Mesenchymal stem cell (in vitro differentiated cells and primary cell): ENCODE results near the gene STK25.
A peak's percentile ranks its signal among the peaks of the same experiment; 100 is the strongest.

Source experiments
- DNase-seq: peaks from one replicate; pipeline ENCODE4 v3.0.0-alpha.2; 2013
- H2AFZ ChIP-seq: one replicate; pipeline ENCODE4 v1.6.1; 2013; ENCODE audit warnings: low read depth, mild to moderate bottlenecking, control low read depth, inconsistent platforms, low read length, moderate library complexity
- H2AK5ac ChIP-seq: 2 replicates; pipeline ENCODE4 v1.6.1; 2013; ENCODE audit warnings: low read length, moderate library complexity, mild to moderate bottlenecking, inconsistent platforms; ENCODE audit not compliant: severe bottlenecking
- H2BK120ac ChIP-seq: one replicate; pipeline ENCODE4 v1.6.1; 2013; ENCODE audit warnings: low read depth, mild to moderate bottlenecking, inconsistent platforms, low read length, moderate library complexity
- H2BK12ac ChIP-seq, 2 experiments: one replicate each; pipeline ENCODE4 v1.6.1; 2013; ENCODE audit warnings: inconsistent platforms in 2 of 2, low read length in 2 of 2, mild to moderate bottlenecking in 2 of 2, moderate library complexity in 2 of 2, control low read depth in 1 of 2
- H2BK15ac ChIP-seq: one replicate; pipeline ENCODE4 v1.6.1; 2013; ENCODE audit warnings: mild to moderate bottlenecking, low read depth, inconsistent platforms; ENCODE audit not compliant: poor library complexity, severe bottlenecking
- H2BK5ac ChIP-seq: 2 replicates; pipeline ENCODE4 v1.6.1; 2013; ENCODE audit warnings: low read depth, mild to moderate bottlenecking, low read length, control low read depth, inconsistent platforms; ENCODE audit not compliant: poor library complexity, severe bottlenecking
- H3K14ac ChIP-seq, 2 experiments: one replicate each; pipeline ENCODE4 v1.6.1; 2013; ENCODE audit warnings: inconsistent platforms in 2 of 2, low read length in 2 of 2, control low read depth in 1 of 2, mild to moderate bottlenecking in 1 of 2, moderate library complexity in 1 of 2
- H3K18ac ChIP-seq, 2 experiments: one replicate each; pipeline ENCODE4 v1.6.1; 2013; ENCODE audit warnings: inconsistent platforms in 2 of 2, low read length in 2 of 2, control low read depth in 1 of 2, low read depth in 1 of 2, mild to moderate bottlenecking in 1 of 2
- H3K23ac ChIP-seq, 2 experiments: one replicate each; pipeline ENCODE4 v1.6.1; 2013; ENCODE audit warnings: inconsistent platforms in 2 of 2, low read length in 2 of 2, mild to moderate bottlenecking in 2 of 2, moderate library complexity in 2 of 2, control low read depth in 1 of 2
- H3K27ac ChIP-seq: 2 replicates; pipeline ENCODE4 v1.5.1; 2013; ENCODE audit warnings: mild to moderate bottlenecking, moderate library complexity, low read length, control low read depth, inconsistent platforms; ENCODE audit not compliant: poor library complexity, severe bottlenecking
- H3K27me3 ChIP-seq, 2 experiments: 2 replicates each; pipeline versions ENCODE4 v1.6.1 to v1.7.0; 2013; ENCODE audit warnings: low read length in 2 of 2, mild to moderate bottlenecking in 2 of 2, moderate library complexity in 2 of 2, control low read depth in 1 of 2, inconsistent platforms in 1 of 2; ENCODE audit not compliant: control insufficient read depth in 1 of 2, insufficient read depth in 1 of 2
- H3K36me3 ChIP-seq, 2 experiments: 2 replicates each; pipeline versions ENCODE4 v1.6.1 to v1.7.0; 2013; ENCODE audit warnings: low read length in 2 of 2, control low read depth in 1 of 2, inconsistent platforms in 1 of 2, low read depth in 1 of 2, mild to moderate bottlenecking in 1 of 2; ENCODE audit not compliant: insufficient read depth in 2 of 2, control insufficient read depth in 1 of 2
- H3K4ac ChIP-seq, 2 experiments: one replicate each; pipeline ENCODE4 v1.6.1; 2013; ENCODE audit warnings: inconsistent platforms in 2 of 2, low read length in 2 of 2, mild to moderate bottlenecking in 2 of 2, moderate library complexity in 2 of 2, control low read depth in 1 of 2, low read depth in 1 of 2
- H3K4me1 ChIP-seq: 2 replicates; pipeline ENCODE4 v1.6.1; 2013; ENCODE audit warnings: low read depth, low read length, control low read depth; ENCODE audit not compliant: control insufficient read depth, insufficient read depth
- H3K4me2 ChIP-seq: 2 replicates; pipeline ENCODE4 v1.6.1; 2013; ENCODE audit warnings: low read length, mild to moderate bottlenecking, inconsistent platforms; ENCODE audit not compliant: poor library complexity, severe bottlenecking
- H3K4me3 ChIP-seq, 2 experiments: 2 replicates each; pipeline versions ENCODE4 v1.5.1 to v1.7.0; 2013; ENCODE audit warnings: low read length in 2 of 2, mild to moderate bottlenecking in 2 of 2, control low read depth in 1 of 2, low read depth in 1 of 2; ENCODE audit not compliant: insufficient read depth in 1 of 2
- H3K79me1 ChIP-seq: replicated peaks from 2 replicates; pipeline ENCODE4 v1.6.1; 2013; ENCODE audit warnings: mild to moderate bottlenecking, control low read depth, low read length, inconsistent platforms; ENCODE audit not compliant: poor library complexity, severe bottlenecking
- H3K9ac ChIP-seq: 2 replicates; pipeline ENCODE4 v1.7.0; 2013; ENCODE audit warnings: mild to moderate bottlenecking, low read length, moderate library complexity
- H3K9me3 ChIP-seq: 2 replicates; pipeline ENCODE4 v1.7.0; 2013; ENCODE audit warnings: mild to moderate bottlenecking, low read length; ENCODE audit not compliant: control insufficient read depth
- H4K8ac ChIP-seq: one replicate; pipeline ENCODE4 v1.6.1; 2013; ENCODE audit warnings: inconsistent platforms, mild to moderate bottlenecking, low read length, moderate library complexity
- H4K91ac ChIP-seq: one replicate; pipeline ENCODE4 v1.6.1; 2013; ENCODE audit warnings: mild to moderate bottlenecking, low read length, inconsistent platforms
- WGBS: methylation state at CpG from one replicate; pipeline ENCODE4 v1.1.7; 2013; ENCODE audit warnings: mixed read lengths; 5-methylcytosine and 5-hydroxymethylcytosine counted together

The STK25 gene

DNA sequence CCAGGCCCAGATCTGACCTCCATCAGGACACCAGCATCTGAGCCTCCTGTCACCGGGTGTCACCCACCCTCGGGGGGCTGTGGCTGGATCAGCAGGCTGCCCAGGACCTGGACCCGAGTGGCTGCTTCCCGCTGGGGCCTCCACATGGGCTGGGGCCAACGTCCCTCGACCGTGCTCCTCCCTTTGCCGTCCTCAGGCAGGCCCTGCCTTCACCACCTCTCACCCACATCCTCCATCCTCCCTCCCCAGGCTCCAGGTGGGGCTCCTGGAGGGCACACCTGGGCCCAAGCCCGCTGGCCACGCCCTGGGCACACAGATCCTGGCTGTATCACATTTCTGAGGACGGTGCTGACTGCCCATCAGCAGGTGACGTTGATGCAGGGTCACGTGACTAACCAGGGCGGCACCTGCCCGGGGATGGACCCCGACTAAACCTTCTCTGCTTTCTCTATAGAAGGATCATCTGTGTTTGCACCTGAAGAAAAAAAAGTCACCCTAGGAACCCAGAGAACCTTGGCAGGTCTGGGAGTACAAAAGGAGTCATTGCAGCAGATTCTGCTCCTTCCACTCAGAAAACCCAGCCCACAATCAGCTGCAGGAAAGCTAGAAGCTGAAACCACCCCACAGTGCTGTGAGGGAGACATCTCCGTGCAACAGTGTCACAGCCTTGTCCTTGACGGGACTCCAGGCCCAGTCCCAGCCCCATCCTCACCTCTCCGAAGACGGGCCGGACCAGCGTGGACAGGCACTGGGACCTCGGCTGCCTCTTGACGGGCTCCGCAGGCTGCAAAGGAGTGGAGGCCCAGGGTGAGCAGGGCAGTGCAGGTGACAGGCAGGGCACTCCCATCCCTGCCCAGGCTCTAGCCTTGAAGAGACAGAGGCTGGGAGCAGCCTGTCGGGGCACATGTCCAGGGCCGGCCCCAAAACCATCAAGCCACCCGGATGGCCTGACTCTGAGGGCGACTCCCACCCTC is 11.2 kb downstream of the STK25 start:
- Histone ChIP-seq H3K27ac (no peak overlapping the region), H3K4ac (no peak overlapping the region), H3K23ac (no peak overlapping the region), H3K18ac (no peak overlapping the region), H2BK5ac (no peak overlapping the region), H3K9me3 (no peaks in the 10 kb centered on the region), H2AK5ac (no peak overlapping the region), H3K36me3 (peaks cover 88 to 93% of the 10 kb centered on the region in 2 experiments), H2BK12ac (no peak overlapping the region), H3K4me2 (no peak overlapping the region), H2AFZ (no peak overlapping the region), H3K14ac (no peak overlapping the region), H2BK120ac (no peak overlapping the region), H3K9ac (no peak overlapping the region), H4K8ac (no peak overlapping the region), H3K4me3 (no peak overlapping the region), H3K27me3 (no peaks in the 10 kb centered on the region), H3K4me1 (peaks cover 21% of the 10 kb centered on the region), H3K79me1 (peaks cover 33% of the 10 kb centered on the region), H2BK15ac (no peak overlapping the region), H4K91ac (no peak overlapping the region)
- WGBS, result 94% methylated on average over 29 of the region's 29 CpGs
- DNase-seq, result no peak

DNA sequence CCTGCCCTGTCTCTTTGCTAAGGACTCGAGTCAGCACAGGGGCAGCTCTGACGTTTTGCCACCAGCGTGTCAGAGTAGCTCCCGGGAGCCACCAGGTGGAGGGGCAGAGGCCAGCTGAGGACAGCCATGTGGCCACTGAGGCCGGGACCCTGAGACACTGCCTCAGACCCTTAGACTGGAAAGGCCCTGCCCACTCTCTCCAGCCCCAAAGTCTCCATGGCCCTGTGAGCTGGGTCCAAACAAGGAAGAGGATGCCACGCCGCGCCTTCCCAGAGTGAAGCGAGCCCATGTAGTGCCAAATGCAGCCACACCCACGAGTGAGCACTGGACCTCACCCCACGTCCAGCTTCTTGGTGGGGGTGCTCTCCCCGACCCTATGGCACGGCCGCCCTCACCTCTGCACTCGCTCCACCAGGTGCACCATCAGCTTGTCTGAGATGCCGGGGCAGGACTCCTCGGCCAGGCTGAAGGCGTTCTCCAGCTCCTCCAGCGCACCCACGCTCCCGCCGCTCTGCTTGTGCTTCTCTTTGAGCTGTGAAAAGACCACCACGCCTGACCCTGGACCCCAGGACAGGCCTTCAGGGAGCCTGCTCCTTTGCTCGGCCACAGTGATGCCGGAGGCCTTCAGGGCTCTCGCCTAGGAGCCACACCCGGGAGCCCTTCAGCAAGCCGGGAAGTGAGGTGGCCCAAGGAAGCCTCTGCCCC is 12.2 kb downstream of the STK25 start:
- no peaks in the 10 kb centered on the region for H3K27me3 ChIP-seq
- H3K79me1 ChIP-seq, result peaks cover 25% of the 10 kb centered on the region
- no peak overlapping the region for H3K4me2 ChIP-seq
- no peak overlapping the region for H2AFZ ChIP-seq
- H3K9me3 ChIP-seq, result no peaks in the 10 kb centered on the region
- no peak for DNase-seq
- no peak overlapping the region for H4K8ac ChIP-seq
- H2BK12ac ChIP-seq, result no peak overlapping the region
- H3K14ac ChIP-seq, result no peak overlapping the region
- no peak overlapping the region for H3K4me3 ChIP-seq
- H3K27ac ChIP-seq, result no peak overlapping the region
- no peak overlapping the region for H3K23ac ChIP-seq
- no peak overlapping the region for H2BK15ac ChIP-seq
- no peak overlapping the region for H4K91ac ChIP-seq
- H3K9ac ChIP-seq, result no peak overlapping the region
- peaks cover 21% of the 10 kb centered on the region for H3K4me1 ChIP-seq
- no peak overlapping the region for H3K18ac ChIP-seq
- 97% methylated on average over 28 of the region's 28 CpGs for WGBS
- H2AK5ac ChIP-seq, result no peak overlapping the region
- H3K36me3 ChIP-seq, result peaks cover 90 to 96% of the 10 kb centered on the region in 2 experiments
- H2BK5ac ChIP-seq, result no peak overlapping the region
- no peak overlapping the region for H2BK120ac ChIP-seq
- H3K4ac ChIP-seq, result no peak overlapping the region

DNA sequence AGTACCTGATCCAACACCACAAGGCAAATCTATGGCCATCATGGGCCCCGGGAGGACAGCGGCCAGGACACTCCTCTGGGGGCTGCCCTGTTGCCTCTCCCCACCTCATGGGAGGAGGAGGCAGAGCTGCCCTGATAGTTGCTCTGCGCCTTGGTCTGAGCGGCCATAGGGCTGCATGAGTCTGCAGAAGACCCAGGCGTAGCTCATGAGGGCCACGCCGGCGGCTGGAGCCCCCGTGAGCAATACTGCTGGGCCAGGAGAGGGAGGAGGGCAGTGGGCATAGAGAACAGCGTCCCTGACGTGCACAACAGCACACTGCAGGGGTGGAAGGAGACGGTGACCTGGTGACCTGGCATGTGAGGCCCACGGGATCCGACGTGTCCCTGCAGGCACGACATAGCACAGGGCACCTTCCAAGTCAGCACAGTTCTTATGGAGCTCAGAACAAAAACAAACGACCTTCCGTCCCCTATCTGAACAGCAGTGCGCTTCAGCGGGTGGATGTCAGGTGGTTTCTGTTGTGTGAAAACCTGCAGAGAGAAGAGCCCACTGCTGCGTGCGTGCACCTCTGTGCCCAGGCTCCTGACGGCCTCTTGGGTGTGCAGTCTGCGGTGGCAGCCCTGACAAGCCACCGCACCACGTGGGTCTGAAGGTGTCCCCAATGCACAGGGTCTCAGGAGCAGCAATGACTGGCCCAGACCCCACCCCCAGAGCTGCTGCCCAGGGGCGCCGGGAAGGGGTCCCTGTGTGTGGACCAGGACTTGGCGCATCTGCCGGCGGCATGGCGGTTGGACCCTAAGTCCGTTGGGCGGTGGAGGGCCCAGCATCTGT is 13.0 kb downstream of the STK25 start:
- Histone ChIP-seq H2BK12ac (no peak overlapping the region), H4K91ac (peak overlapping the region; percentile 56), H4K8ac (no peak overlapping the region), H3K27ac (no peak overlapping the region), H3K9ac (no peak overlapping the region), H2BK120ac (no peak overlapping the region), H3K4ac (no peak overlapping the region), H3K36me3 (peaks cover 89 to 96% of the 10 kb centered on the region in 2 experiments), H2BK15ac (no peak overlapping the region), H3K9me3 (no peaks in the 10 kb centered on the region), H3K18ac (no peak overlapping the region), H2AFZ (no peak overlapping the region), H3K4me2 (no peak overlapping the region), H3K4me1 (peaks cover 15% of the 10 kb centered on the region), H3K79me1 (peaks cover 18% of the 10 kb centered on the region), H3K14ac (no peak overlapping the region), H2AK5ac (no peak overlapping the region), H3K23ac (peak overlapping the region in 1 of 2 experiments; percentile 36), H2BK5ac (no peak overlapping the region), H3K4me3 (no peak overlapping the region), H3K27me3 (no peaks in the 10 kb centered on the region)
- no peak for DNase-seq
- WGBS, result 95% methylated on average over 34 of the region's 34 CpGs
